ENCODE measurements around the gene TRAF2.

- TF ChIP-seq CTCF (IDR thresholded peaks at IDR 0.05; ENCODE audit: low read depth, low read length, missing input control) = no peak
- no peak for TF ChIP-seq MAX (IDR thresholded peaks at IDR 0.05)
Observed at GRCh38 chr9:136898483-136899100, 12.3 kb downstream of the TRAF2 start.
